ENCODE measurements around the gene ADRA2C. TPM values are rescaled to one million over a fixed set of nuclear protein-coding genes. Genes with fewer than 3 reads are reported as not detected.

ADRA2C gene
- total RNA-seq (2014; rRNA removed; shearing (Covaris generic)) (not detected in 2 replicates), total RNA-seq (2022) (0.21 TPM in 1 of 2 replicates, not detected in the other), Bru-seq, nascent RNA (percentile 15 among the genes with signal in this experiment), BruChase-seq, experiment 1, labeled RNA remaining after a 6-hour chase (not detected), BruChase-seq, experiment 2, labeled RNA remaining after a 2-hour chase (not detected)
- long read RNA-seq, result 0 reads

DNA sequence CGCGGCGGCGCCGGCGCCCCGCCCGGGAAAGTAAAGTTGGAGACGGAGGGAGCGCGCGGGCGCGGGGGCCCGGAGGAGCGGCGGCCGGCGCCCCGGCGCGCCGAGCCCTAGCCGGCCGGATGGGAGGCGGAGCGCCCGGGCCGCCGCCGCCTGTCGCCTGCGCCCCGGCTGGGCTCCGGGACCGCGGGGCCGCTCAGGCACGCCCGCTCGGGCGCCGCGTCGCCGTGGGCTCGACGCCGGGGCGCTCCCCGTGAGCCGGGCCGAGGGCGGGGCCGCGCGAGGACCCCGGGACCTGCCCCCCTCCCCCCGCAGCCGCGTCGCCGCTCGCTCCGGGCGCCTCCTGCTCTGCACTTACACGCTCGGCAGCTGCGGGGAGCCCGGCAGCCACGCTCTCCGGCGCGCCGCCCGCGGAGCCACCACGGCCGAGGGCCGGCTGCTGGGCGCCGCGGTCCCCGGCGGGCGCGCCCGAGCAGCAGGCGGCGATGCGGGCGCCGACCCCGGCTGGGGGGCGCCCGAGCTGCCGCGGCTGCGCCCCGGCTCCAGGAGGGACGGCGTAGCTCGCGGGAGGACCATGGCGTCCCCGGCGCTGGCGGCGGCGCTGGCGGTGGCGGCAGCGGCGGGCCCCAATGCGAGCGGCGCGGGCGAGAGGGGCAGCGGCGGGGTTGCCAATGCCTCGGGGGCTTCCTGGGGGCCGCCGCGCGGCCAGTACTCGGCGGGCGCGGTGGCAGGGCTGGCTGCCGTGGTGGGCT lies at the start of gene ADRA2C:
Gene ADRA2C, plus strand, starts transcription at position 350 of the 749 bp plus-strand sequence. Its CDS starts 222 bp downstream, at position 572.
- intact Hi-C loops (cut with micrococcal nuclease; ENCODE audit: unreplicated experiment), result no loop called here
- BruUV-seq (replicated peaks), result no TSS peak
- H3K36me3 ChIP-seq (ENCODE audit: insufficient read depth, low read length), result no peaks in the 10 kb centered on the region
- H3K9me2 ChIP-seq (ENCODE audit: insufficient read depth, low read length), result no peaks in the 10 kb centered on the region
- H3K27ac ChIP-seq (ENCODE audit: low read depth, low read length, poor library complexity, severe bottlenecking), result no peak within 1 kb of the TSS
- CTCF ChIA-PET (ENCODE audit: unreplicated experiment), result no interaction called here
- peaks cover 36% of the 10 kb centered on the region for H3K4me1 ChIP-seq (ENCODE audit: insufficient read depth, low read length, poor library complexity, severe bottlenecking)
- TF ChIP-seq EZH2phosphoT487 (IDR thresholded peaks at IDR 0.05; ENCODE audit: borderline replicate concordance, low read depth, low read length), result no peak
- TF ChIP-seq, protein P1, sequence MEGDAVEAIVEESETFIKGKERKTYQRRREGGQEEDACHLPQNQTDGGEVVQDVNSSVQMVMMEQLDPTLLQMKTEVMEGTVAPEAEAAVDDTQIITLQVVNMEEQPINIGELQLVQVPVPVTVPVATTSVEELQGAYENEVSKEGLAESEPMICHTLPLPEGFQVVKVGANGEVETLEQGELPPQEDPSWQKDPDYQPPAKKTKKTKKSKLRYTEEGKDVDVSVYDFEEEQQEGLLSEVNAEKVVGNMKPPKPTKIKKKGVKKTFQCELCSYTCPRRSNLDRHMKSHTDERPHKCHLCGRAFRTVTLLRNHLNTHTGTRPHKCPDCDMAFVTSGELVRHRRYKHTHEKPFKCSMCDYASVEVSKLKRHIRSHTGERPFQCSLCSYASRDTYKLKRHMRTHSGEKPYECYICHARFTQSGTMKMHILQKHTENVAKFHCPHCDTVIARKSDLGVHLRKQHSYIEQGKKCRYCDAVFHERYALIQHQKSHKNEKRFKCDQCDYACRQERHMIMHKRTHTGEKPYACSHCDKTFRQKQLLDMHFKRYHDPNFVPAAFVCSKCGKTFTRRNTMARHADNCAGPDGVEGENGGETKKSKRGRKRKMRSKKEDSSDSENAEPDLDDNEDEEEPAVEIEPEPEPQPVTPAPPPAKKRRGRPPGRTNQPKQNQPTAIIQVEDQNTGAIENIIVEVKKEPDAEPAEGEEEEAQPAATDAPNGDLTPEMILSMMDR (conservative IDR thresholded peaks at IDR 0.05; ENCODE audit: low read length), result no peak
- H3K4me3 ChIP-seq (ENCODE audit: low read depth, low read length, poor library complexity, severe bottlenecking), result no peak within 1 kb of the TSS
- H3K9me3 ChIP-seq (ENCODE audit: low read length), result no peaks in the 10 kb centered on the region
- H2AFZ ChIP-seq (ENCODE audit: low read length), result no peak within 1 kb of the TSS
- no peak within 1 kb of the TSS for H3K4me2 ChIP-seq (ENCODE audit: low read length)
- H3K79me2 ChIP-seq (ENCODE audit: insufficient read depth, low read depth, low read length), result no peaks in the 10 kb centered on the region
- no peak for DNase-seq (ENCODE audit: low spot score)
- POLR2A ChIA-PET, result no interaction called here
- H4K20me1 ChIP-seq (ENCODE audit: insufficient read depth, low read length), result no peaks in the 10 kb centered on the region

DNA sequence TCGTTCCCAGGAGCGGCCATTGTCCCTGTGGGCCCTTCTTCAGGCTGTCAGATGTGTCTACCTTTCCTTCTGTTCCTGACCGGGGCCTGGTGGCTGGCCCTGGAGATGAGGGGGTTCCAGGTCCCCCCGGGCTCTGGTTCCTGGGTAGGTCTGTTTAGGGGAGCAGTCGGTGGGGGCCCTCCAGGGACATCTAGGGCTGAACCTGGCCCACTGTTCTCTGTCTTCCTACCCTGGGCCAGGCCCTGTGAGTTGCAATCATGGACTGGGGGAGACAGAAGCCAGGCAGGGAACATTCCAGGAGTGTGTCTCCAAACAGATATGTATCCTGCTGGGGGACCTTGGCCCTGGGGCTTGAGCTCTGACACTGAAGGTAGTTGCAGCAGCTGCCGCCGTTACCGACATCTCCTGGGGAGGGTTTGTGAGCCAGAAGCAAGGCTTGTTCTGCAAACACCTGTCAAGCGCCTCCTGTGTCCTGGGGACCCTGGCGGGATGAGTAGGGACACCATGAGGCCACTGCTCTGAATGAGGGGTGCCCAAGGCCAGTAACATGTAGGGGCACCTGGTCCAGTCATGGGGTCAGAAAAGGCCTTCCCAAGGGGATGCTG lies 49.5 kb upstream of the ADRA2C start:
- Histone ChIP-seq H2AFZ (ENCODE audit: low read length) (no peak overlapping the region), H3K9me2 (ENCODE audit: insufficient read depth, low read length) (no peaks in the 10 kb centered on the region), H3K79me2 (ENCODE audit: insufficient read depth, low read depth, low read length) (no peaks in the 10 kb centered on the region), H3K36me3 (ENCODE audit: insufficient read depth, low read length) (no peaks in the 10 kb centered on the region), H4K20me1 (ENCODE audit: insufficient read depth, low read length) (no peaks in the 10 kb centered on the region), H3K4me2 (ENCODE audit: low read length) (no peak overlapping the region), H3K4me3 (ENCODE audit: low read depth, low read length, poor library complexity, severe bottlenecking) (no peak overlapping the region), H3K9me3 (ENCODE audit: low read length) (0 out of 2 replicates have a peak, but pooled peaks cover 6% of the 10 kb centered on the region), H3K4me1 (ENCODE audit: insufficient read depth, low read length, poor library complexity, severe bottlenecking) (no peaks in the 10 kb centered on the region), H3K27ac (ENCODE audit: low read depth, low read length, poor library complexity, severe bottlenecking) (no peak overlapping the region)
- no peak for TF ChIP-seq EZH2phosphoT487 (IDR thresholded peaks at IDR 0.05; ENCODE audit: borderline replicate concordance, low read depth, low read length)
- TF ChIP-seq, protein P1 (conservative IDR thresholded peaks at IDR 0.05; ENCODE audit: low read length), result no peak
- no TSS peak for BruUV-seq (replicated peaks)
- ChIA-PET CTCF (ENCODE audit: unreplicated experiment) (no interaction called here), POLR2A (no interaction called here)
- DNase-seq (ENCODE audit: low spot score), result no peak
- intact Hi-C loops (cut with micrococcal nuclease; ENCODE audit: unreplicated experiment), result no loop called here

Measured in OCI-LY7 (cell line).